ENCODE measurements around the gene GPRIN1. TPM values are rescaled to one million over a fixed set of nuclear protein-coding genes. Genes with fewer than 3 reads are reported as not detected.

Gene GPRIN1
- total RNA-seq, 1 donor from 2014 or later = 17.3 TPM

- peaks cover 5% of the 10 kb centered on the region for H3K27me3 ChIP-seq (ENCODE audit: control insufficient read depth, insufficient read depth, low read length)
- no peak for DNase-seq (ENCODE audit: low read depth)
- H3K4me3 ChIP-seq (ENCODE audit: low read depth, low read length) = no peak overlapping the region
- peak; percentile 9 for TF ChIP-seq CTCF (IDR thresholded peaks at IDR 0.05; ENCODE audit: insufficient read depth, low read length, poor library complexity, severe bottlenecking)
- no peaks in the 10 kb centered on the region for H3K36me3 ChIP-seq (ENCODE audit: control insufficient read depth, insufficient read depth, low read length)
Observed at GRCh38 chr5:176577312-176578176, 32.4 kb downstream of the GPRIN1 start.

GRCh38 chr5:176575488-176576422, 34.2 kb downstream of the GPRIN1 start:
- no peak overlapping the region for H3K4me3 ChIP-seq (ENCODE audit: low read depth, low read length)
- TF ChIP-seq CTCF (IDR thresholded peaks at IDR 0.05; ENCODE audit: insufficient read depth, low read length, poor library complexity, severe bottlenecking) = no peak
- H3K36me3 ChIP-seq (ENCODE audit: control insufficient read depth, insufficient read depth, low read length) = no peaks in the 10 kb centered on the region
- H3K27me3 ChIP-seq (ENCODE audit: control insufficient read depth, insufficient read depth, low read length) = peaks cover 10% of the 10 kb centered on the region
- DNase-seq (ENCODE audit: low read depth) = no peak

GRCh38 chr5:176575066-176575465, 34.9 kb downstream of the GPRIN1 start:
- Histone ChIP-seq H3K4me3 (ENCODE audit: low read depth, low read length) (no peak overlapping the region), H3K36me3 (ENCODE audit: control insufficient read depth, insufficient read depth, low read length) (no peaks in the 10 kb centered on the region), H3K27me3 (ENCODE audit: control insufficient read depth, insufficient read depth, low read length) (peaks cover 10% of the 10 kb centered on the region)
- TF ChIP-seq CTCF (IDR thresholded peaks at IDR 0.05; ENCODE audit: insufficient read depth, low read length, poor library complexity, severe bottlenecking) = no peak
- DNase-seq (ENCODE audit: low read depth) = no peak

GRCh38 chr5:176574297-176574591, 35.7 kb downstream of the GPRIN1 start:
- no peak for DNase-seq (ENCODE audit: low read depth)

More at GRCh38 chr5:176574297-176574591, 35.7 kb downstream of the GPRIN1 start:
- Histone ChIP-seq H3K4me3 (ENCODE audit: low read depth, low read length) (no peak overlapping the region), H3K36me3 (ENCODE audit: control insufficient read depth, insufficient read depth, low read length) (no peaks in the 10 kb centered on the region), H3K27me3 (ENCODE audit: control insufficient read depth, insufficient read depth, low read length) (peaks cover 10% of the 10 kb centered on the region)
- TF ChIP-seq CTCF (IDR thresholded peaks at IDR 0.05; ENCODE audit: insufficient read depth, low read length, poor library complexity, severe bottlenecking) = no peak

Measured in kidney epithelial cell (primary cell).